ENCODE results near the gene CHD1. TPM values are rescaled to one million over a fixed set of nuclear protein-coding genes. Genes with fewer than 3 reads are reported as not detected.

Gene CHD1
- total RNA-seq, 1 donor from 2014 or later: 24.6 TPM

- H3K4me1 Mint-ChIP-seq (ENCODE audit: low read depth): no peaks in the 10 kb centered on the region
- no peak for DNase-seq (ENCODE audit: low spot score)
- no peak overlapping the region for H3K27ac Mint-ChIP-seq (ENCODE audit: unreplicated experiment)
- no peaks in the 10 kb centered on the region for H3K36me3 Mint-ChIP-seq (ENCODE audit: low read depth)
- H3K27me3 Mint-ChIP-seq (ENCODE audit: low read depth): no peaks in the 10 kb centered on the region
- TF ChIP-seq CTCF (IDR thresholded peaks at IDR 0.05): no peak
- H3K9me3 Mint-ChIP-seq (ENCODE audit: low read depth): no peaks in the 10 kb centered on the region
- H3K4me3 Mint-ChIP-seq (ENCODE audit: unreplicated experiment): no peak overlapping the region
These were observed 101.1 kb downstream of the CHD1 start for GRCh38 chr5:98827588-98828284.

- Mint-ChIP-seq H3K27me3 (ENCODE audit: low read depth) (no peaks in the 10 kb centered on the region), H3K4me3 (ENCODE audit: unreplicated experiment) (no peak overlapping the region), H3K27ac (ENCODE audit: unreplicated experiment) (no peak overlapping the region), H3K9me3 (ENCODE audit: low read depth) (peaks cover 2% of the 10 kb centered on the region), H3K4me1 (ENCODE audit: low read depth) (no peaks in the 10 kb centered on the region), H3K36me3 (ENCODE audit: low read depth) (no peaks in the 10 kb centered on the region)
- peak; percentile 92 for TF ChIP-seq CTCF (IDR thresholded peaks at IDR 0.05)
- no peak for DNase-seq (ENCODE audit: low spot score)
These were observed 101.6 kb downstream of the CHD1 start for GRCh38 chr5:98827161-98827560.

GRCh38 chr5:98825582-98826375 lies 103.0 kb downstream of the CHD1 start:
- no peak for DNase-seq (ENCODE audit: low spot score)
- Mint-ChIP-seq H3K4me1 (ENCODE audit: low read depth) (no peaks in the 10 kb centered on the region), H3K4me3 (ENCODE audit: unreplicated experiment) (no peak overlapping the region), H3K9me3 (ENCODE audit: low read depth) (peaks cover 12% of the 10 kb centered on the region), H3K27me3 (ENCODE audit: low read depth) (no peaks in the 10 kb centered on the region), H3K27ac (ENCODE audit: unreplicated experiment) (no peak overlapping the region), H3K36me3 (ENCODE audit: low read depth) (peaks cover 5% of the 10 kb centered on the region)
- TF ChIP-seq CTCF (IDR thresholded peaks at IDR 0.05): no peak

GRCh38 chr5:98816582-98817222 lies 112.1 kb downstream of the CHD1 start:
- peaks cover 10% of the 10 kb centered on the region for H3K36me3 Mint-ChIP-seq (ENCODE audit: low read depth)
- no peak overlapping the region for H3K4me3 Mint-ChIP-seq (ENCODE audit: unreplicated experiment)
- TF ChIP-seq CTCF (IDR thresholded peaks at IDR 0.05): no peak
- H3K27me3 Mint-ChIP-seq (ENCODE audit: low read depth): no peaks in the 10 kb centered on the region
- no peaks in the 10 kb centered on the region for H3K4me1 Mint-ChIP-seq (ENCODE audit: low read depth)
- no peak for DNase-seq (ENCODE audit: low spot score)
- H3K9me3 Mint-ChIP-seq (ENCODE audit: low read depth): peaks cover 21% of the 10 kb centered on the region
- H3K27ac Mint-ChIP-seq (ENCODE audit: unreplicated experiment): no peak overlapping the region

GRCh38 chr5:98813755-98814154 lies 115.1 kb downstream of the CHD1 start:
- no peak for DNase-seq (ENCODE audit: low spot score)
- no peaks in the 10 kb centered on the region for H3K36me3 Mint-ChIP-seq (ENCODE audit: low read depth)
- H3K4me1 Mint-ChIP-seq (ENCODE audit: low read depth): no peaks in the 10 kb centered on the region
- no peaks in the 10 kb centered on the region for H3K27me3 Mint-ChIP-seq (ENCODE audit: low read depth)
- H3K27ac Mint-ChIP-seq (ENCODE audit: unreplicated experiment): no peak overlapping the region
- no peak overlapping the region for H3K4me3 Mint-ChIP-seq (ENCODE audit: unreplicated experiment)
- H3K9me3 Mint-ChIP-seq (ENCODE audit: low read depth): peaks cover 4% of the 10 kb centered on the region
- no peak for TF ChIP-seq CTCF (IDR thresholded peaks at IDR 0.05)
